Upper lobe of left lung (tissue), 4 donors: ENCODE results near the gene TMEM164.

Experiments
- POLR2A ChIP-seq, 4 donors: fragments of 450-650 bp; IDR thresholded peaks; one replicate each; pipeline ENCODE4 v1.5.1; 2016 to 2017; ENCODE audit warnings: antibody characterized with exemption in 4 of 4, mild to moderate bottlenecking in 2 of 4
- TF ChIP-seq, protein P1 (sequence below), 6 experiments: fragments of 450-650 bp in 4 of 6; fragments of 200-600 bp in 2 of 6; sonication (generic) in 2 of 6; IDR thresholded peaks; one replicate each; pipeline ENCODE4 v1.5.1; 2016 to 2019; ENCODE audit warnings: antibody characterized with exemption in 6 of 6

DNA sequence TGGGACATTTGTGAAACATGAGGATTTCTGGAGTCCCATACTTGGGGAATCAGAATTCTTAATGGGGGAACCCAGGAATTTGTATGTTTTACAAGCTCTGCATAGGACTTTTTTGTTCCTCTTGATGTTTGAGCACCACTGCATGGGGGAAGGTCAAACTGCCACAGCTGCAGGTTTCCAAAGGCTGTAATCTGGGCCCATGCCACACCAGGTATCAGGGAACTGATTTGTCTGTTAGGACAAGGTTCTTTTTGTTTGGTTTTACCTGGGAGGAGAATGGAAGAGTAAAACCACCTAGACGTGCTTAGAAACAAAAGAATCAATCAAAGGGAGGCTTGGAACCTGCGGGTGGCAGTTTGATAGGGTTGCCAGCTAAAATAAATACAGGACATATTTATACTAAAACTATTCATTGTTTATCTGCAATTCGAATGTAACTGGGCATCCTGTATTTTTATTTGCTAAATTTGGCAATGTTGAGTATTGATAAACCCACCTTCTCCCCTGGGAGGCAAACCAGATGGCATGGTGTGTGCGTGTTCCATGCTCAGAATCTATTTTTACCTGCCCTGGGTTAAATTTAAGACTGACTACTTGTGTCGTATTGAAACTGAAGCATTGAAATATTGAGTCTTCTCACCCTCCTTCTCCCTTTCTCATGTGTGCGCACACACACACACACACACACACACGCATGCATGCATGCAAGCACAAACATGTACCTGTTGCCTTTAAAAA lies 63.7 kb downstream of the TMEM164 start:
- TF ChIP-seq, protein P1, sequence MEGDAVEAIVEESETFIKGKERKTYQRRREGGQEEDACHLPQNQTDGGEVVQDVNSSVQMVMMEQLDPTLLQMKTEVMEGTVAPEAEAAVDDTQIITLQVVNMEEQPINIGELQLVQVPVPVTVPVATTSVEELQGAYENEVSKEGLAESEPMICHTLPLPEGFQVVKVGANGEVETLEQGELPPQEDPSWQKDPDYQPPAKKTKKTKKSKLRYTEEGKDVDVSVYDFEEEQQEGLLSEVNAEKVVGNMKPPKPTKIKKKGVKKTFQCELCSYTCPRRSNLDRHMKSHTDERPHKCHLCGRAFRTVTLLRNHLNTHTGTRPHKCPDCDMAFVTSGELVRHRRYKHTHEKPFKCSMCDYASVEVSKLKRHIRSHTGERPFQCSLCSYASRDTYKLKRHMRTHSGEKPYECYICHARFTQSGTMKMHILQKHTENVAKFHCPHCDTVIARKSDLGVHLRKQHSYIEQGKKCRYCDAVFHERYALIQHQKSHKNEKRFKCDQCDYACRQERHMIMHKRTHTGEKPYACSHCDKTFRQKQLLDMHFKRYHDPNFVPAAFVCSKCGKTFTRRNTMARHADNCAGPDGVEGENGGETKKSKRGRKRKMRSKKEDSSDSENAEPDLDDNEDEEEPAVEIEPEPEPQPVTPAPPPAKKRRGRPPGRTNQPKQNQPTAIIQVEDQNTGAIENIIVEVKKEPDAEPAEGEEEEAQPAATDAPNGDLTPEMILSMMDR (IDR thresholded peaks at IDR 0.05) = no peak
- TF ChIP-seq POLR2A (IDR thresholded peaks at IDR 0.05) = no peak
